NT2/D1 (cell line): ENCODE results near the gene SF3B1.

Source experiments
- SUZ12 ChIP-seq: IDR thresholded peaks from 2 replicates; pipeline ENCODE4 v1.6.1; 2011; ENCODE audit not compliant: insufficient read length, insufficient read depth; ENCODE audit errors: extremely low read depth
- YY1 ChIP-seq: IDR thresholded peaks from 2 replicates; pipeline ENCODE4 v1.6.1; 2011; ENCODE audit not compliant: insufficient read length, insufficient read depth
- ZNF274 ChIP-seq: IDR thresholded peaks from 2 replicates; pipeline ENCODE4 v1.6.1; 2011; ENCODE audit warnings: mild to moderate bottlenecking, low read depth, low read length

DNA sequence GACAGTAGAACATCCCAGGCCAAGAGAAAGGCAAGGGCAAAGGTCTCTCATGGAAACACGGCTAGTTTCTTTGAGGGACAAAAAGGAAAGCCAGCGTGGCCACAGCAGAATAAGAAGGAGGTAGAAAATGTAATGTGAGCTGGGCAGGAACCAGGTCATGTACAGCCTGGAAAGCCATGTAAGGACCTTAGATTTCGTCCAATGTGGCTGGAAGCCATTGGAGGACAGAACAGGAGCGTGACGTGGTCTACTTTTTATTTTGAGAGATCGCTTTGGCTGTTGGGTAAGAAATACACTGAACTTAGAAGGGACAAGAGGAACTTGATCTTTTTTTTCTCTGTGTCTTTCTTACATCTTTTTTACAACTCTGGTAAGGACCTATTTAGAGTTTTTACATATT lies 66.4 kb downstream of the SF3B1 start:
- TF ChIP-seq SUZ12 (no peak), ZNF274 (no peak), YY1 (no peak)
